Measurements from ENCODE around the gene WDR33.

GRCh38 chr2:127683056-127683455 is 127.9 kb downstream of the WDR33 start:
- no peak for TF ChIP-seq POLR2A (IDR thresholded peaks at IDR 0.05)
- TF ChIP-seq, protein P1, sequence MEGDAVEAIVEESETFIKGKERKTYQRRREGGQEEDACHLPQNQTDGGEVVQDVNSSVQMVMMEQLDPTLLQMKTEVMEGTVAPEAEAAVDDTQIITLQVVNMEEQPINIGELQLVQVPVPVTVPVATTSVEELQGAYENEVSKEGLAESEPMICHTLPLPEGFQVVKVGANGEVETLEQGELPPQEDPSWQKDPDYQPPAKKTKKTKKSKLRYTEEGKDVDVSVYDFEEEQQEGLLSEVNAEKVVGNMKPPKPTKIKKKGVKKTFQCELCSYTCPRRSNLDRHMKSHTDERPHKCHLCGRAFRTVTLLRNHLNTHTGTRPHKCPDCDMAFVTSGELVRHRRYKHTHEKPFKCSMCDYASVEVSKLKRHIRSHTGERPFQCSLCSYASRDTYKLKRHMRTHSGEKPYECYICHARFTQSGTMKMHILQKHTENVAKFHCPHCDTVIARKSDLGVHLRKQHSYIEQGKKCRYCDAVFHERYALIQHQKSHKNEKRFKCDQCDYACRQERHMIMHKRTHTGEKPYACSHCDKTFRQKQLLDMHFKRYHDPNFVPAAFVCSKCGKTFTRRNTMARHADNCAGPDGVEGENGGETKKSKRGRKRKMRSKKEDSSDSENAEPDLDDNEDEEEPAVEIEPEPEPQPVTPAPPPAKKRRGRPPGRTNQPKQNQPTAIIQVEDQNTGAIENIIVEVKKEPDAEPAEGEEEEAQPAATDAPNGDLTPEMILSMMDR (IDR thresholded peaks at IDR 0.05), result no peak
